ENCODE measurements around the gene PRR14.

Gene PRR14

GRCh38 chr16:30650369-30651123 is at the start of gene PRR14:
Gene PRR14, plus strand, starts transcription at chr16:30650960. Its CDS starts 686 bp downstream, at chr16:30651646.
- peak; percentile 99 for DNase-seq (ENCODE audit: low read depth, low spot score)

DNA sequence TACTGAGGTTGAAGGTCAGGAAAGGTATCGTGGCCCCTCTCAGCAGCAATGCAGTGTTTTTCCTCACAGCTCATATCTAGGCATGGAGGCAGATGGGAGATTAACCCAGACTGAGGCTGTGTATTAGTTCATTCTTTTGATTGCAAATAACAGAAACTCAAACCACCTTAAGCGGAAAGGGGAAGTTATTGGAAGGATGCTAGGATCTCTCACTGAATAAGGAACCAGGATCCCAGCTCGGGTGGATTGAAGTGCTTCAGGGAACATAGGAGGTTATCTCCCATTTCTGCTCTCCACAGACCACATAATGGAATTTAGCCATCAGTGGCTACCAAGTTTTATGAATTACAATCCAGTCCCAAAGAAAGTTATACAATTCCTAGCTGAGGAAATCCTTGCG is 48.8 kb upstream of the PRR14 start:
- no peak for DNase-seq (ENCODE audit: low read depth, low spot score)

DNA sequence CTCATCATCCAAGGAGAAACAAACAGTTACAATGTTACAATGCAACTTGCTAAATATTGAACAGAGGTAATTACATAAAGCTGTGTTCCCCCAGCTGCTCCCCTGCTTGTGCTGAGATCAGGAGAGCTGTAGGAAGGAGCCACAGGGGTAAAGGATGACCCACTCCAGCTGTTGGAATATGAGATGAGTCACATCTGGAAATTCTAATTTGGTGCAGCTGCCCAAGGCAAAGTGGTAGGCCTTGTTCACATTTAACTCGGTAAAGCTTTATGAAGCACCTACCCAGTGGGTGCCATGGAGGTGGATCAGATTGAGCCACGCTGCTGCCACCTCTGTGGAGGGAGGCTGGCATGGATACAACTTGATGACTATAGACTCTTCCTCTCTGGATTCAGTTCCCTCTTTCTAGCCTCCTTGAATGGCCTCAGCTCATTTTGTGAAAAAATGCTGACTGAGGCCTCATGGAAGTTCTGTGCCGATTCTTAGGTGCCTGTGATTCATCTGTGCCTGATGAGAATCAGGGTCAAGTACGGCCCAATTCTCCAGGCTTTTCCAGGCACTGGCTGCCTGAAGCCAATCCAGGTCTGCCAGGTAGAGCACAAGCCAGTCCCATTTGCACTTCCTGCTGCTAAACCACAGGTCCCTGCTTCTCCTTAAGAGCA is 48.0 kb upstream of the PRR14 start:
- DNase-seq (ENCODE audit: low read depth, low spot score), result no peak

- DNase-seq (ENCODE audit: low read depth, low spot score), result no peak
These were observed 46.8 kb upstream of the PRR14 start for GRCh38 chr16:30603945-30604315.

GRCh38 chr16:30604316-30604947 is 46.3 kb upstream of the PRR14 start:
- DNase-seq (ENCODE audit: low read depth, low spot score), result no peak

GRCh38 chr16:30605158-30605557 is 45.6 kb upstream of the PRR14 start:
- no peak for DNase-seq (ENCODE audit: low read depth, low spot score)

DNA sequence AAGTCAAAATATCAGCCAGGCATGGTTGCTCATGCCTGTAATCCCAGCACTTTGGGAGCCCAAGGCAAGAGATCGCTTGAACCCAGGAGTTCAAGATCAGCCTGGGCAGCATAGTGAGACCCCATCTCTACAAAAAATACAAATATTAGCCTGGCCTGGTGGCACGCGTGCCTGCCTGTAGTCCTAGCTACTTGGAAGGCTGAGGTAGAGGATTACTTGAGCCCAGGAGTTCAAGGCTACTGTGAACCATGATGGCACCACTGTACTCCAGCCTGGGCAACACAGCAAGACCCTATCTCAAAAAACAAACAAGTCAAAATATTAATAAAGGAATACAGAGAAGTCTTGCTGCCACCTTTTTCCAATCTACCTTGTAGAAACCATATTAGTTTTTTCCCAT is 44.8 kb upstream of the PRR14 start:
- no peak for DNase-seq (ENCODE audit: low read depth, low spot score)

DNA sequence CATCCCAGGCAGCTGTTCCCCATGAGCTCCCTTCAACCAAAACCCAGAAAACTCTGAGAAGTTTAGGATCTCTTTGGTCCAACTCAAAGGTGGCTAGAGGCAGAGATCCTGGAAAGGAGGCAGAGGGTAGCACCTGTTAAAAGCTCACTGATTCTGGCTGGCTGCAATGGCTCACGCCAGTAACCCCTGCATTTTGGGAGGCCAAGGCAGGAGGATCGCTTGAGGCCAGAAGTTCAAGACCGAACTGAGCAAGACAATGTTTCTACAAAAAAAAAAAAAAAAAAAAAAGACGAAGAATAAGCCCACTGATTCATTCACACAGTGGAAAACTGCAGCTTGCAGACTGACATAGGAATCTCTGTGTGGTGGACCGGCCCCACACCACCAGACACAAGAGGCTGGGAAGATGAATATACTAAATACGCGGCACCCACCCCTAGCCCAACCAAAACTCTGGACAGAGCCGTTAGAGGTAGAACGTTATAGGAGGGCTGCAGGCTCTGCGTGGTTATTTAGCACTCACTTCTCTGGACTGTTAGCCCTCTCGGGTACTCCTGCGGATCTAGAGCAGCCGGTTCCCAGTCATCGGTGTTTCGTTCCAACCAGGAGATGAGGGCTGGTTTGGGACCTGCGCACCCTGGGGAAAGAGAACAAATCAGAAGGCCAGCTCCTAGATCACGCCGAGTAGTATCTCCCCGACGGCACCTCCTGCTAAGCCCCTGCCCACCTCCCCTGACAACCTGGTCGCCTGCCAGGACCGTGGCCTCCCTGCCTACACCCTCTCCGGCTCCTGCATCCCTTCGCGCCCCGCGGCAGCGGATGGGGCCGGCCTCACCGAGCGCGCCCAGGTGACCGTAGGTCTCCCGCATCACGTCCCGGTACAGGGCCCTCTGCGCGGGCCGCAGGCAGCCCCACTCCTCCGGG is 41.5 kb upstream of the PRR14 start:
- no peak for DNase-seq (ENCODE audit: low read depth, low spot score)

DNA sequence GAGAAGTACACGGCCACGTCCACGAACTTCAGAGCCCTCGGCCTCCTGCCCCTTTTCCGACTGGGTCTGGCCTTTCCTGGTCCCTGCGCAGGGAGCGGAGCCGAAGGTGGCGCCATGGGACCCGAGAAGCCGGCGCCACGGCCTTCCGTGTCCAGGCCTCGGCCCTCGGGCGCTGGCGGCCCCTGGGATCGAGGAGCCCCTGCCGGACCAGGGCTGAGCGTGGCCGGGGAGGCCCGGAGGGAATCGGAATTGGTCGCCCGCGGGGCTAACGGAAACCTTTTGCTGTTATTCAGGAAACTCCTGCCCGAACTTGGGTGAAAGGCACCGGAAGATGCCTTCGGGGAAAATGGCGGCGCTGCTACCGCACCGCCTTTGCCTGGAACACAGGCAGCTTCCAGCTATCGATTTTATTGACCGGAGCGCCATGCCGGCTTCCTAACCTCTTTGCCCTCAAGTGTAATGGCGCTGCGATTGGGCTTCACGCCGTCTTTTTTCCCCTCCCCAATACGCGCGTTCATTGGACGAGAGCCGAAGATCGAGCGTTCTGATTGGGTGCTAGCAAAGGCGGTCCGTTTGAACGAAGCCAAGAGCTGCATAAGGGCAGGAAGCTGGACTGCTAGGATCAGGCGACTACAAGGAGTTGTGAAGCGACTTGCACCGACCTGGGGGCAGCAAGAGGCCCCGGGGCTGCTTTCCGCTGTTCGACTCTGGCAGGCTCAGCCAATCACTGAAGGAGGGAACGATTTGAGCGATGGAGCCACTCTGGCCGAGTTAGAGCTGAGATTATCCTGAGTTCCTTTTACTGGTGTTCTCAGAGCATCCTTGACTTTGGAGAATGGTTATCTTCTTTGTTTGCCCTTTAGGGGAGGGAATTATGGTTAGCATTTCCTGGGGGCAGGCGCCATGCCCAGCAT is 40.6 kb upstream of the PRR14 start, which contains the start of gene ZNF689:
Gene ZNF689, minus strand, starts transcription at position 464 of the 914 bp plus-strand sequence. Its CDS starts 348 bp downstream, at position 116.
- DNase-seq (ENCODE audit: low read depth, low spot score), result peak; percentile 91

DNA sequence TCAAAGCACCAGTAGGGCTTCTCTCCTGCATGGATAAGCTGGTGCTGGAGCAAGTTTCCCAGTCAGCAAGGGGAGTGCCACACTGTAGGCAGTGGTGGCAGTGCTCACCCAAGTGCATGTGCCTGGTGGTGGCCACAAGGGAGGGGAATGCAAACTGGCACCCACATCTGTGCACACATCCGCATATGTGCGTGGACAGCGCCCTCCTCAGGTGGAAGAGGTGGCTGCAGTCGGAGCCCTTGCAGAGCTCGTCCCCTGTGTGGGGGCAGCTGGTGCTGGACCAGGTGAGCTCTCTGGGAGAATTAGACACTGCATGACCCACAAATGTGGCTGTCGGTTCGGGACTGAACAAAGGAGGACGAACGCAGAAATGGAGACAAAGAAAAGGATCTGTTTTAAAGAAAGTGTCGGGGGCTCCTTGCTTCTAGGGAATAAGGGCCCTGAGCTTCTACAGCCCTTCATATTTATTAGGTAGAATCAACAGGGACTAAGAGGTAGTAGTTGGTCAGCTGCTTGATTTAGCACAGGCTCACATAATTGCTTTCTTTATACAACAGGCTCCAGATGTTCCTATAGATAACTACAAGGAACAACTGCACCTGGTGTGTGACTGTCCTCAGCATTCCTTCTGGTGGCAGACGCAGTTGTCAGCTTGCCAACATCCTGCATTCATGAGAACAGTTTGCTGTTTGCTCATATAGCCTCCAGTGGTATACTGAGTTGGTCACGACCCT is 35.2 kb upstream of the PRR14 start:
- DNase-seq (ENCODE audit: low read depth, low spot score), result peak; percentile 45

- no peak for DNase-seq (ENCODE audit: low read depth, low spot score)
These were observed 31.6 kb upstream of the PRR14 start for GRCh38 chr16:30619202-30619601.

GRCh38 chr16:30619638-30620037 is 31.1 kb upstream of the PRR14 start:
- DNase-seq (ENCODE audit: low read depth, low spot score), result no peak

GRCh38 chr16:30620169-30620568 is 30.6 kb upstream of the PRR14 start:
- no peak for DNase-seq (ENCODE audit: low read depth, low spot score)

DNA sequence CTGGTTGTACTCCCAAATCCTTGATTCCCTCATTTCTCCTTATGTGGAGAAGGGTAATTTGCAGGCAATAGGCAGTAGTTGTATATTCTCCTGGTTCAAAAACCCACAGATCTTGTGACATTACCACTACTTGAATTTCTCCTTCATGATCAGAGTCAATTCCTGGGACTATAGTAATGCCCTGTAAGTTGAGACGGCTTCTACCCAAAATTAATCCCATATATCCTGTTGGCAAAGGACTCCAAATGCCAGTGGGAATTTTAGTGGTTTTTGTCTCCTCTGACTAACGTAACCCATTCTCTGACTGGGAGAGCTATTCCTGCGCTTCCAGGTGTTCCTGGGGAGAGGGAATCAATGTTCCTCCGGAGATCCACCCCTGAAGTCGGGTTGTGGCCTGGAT is 29.0 kb upstream of the PRR14 start:
- no peak for DNase-seq (ENCODE audit: low read depth, low spot score)

DNA sequence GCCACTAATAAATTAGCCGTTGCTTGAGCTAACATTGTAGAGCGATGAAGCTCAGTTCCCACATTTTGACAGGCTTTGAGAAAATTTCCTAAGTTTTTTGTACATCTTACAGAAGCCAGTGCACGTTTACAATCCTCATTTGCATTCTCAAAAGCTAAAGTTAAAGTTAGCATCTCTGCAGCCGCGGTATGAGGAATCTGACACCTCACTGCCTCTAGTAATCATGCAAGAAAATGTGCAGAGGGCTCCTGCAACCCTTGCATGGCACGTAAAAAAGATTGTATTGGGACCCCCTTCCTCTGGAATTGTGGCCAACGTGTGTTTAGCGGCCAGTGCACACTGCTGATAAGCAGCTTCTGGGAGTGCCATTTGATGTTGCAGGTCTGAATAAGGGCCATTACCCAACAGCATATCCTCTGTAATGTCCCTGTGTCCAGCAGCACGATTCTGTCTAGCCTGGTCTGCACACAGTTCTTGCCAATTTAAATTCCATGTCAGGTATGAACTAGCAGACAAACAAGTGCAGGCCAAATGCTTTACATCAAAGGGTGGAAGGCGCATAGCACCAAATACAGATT is 28.2 kb upstream of the PRR14 start:
- DNase-seq (ENCODE audit: low read depth, low spot score), result no peak

DNA sequence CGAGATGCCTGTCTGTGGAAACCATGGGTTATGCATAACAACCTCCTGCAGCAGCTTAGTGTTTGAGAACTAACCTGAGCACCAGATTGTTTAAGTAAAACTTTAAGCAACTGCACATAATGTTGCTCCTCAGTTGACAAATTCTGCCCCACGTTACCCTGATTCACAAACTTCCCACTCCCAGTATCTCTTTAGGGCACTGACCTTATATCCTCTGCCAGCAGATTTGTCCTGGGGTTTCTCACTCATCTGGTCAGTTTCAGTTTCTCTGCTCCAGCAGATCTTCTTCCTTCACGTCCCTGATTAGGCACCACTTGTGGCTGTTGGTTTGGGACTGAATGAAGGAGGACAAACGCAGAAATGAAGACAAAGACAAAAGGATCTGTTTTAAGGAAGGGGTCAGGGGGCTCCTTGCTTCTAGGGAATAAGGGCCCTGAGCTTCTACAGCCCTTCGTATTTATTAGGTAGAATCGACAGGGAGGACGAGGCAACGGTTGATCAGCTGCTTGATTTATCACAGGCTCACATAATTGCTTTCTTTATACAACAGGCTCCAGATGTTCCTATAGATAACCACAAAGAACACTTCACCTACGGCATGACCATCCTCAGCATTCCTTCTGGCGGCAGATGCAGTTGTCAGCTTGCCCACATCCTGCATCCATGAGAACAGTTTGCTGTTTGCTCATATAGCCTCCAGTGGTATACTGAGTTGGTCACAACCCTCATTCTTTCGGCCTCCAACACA is 27.1 kb upstream of the PRR14 start:
- DNase-seq (ENCODE audit: low read depth, low spot score), result no peak

- DNase-seq (ENCODE audit: low read depth, low spot score), result no peak
These were observed 24.5 kb upstream of the PRR14 start for GRCh38 chr16:30626236-30626635.

DNA sequence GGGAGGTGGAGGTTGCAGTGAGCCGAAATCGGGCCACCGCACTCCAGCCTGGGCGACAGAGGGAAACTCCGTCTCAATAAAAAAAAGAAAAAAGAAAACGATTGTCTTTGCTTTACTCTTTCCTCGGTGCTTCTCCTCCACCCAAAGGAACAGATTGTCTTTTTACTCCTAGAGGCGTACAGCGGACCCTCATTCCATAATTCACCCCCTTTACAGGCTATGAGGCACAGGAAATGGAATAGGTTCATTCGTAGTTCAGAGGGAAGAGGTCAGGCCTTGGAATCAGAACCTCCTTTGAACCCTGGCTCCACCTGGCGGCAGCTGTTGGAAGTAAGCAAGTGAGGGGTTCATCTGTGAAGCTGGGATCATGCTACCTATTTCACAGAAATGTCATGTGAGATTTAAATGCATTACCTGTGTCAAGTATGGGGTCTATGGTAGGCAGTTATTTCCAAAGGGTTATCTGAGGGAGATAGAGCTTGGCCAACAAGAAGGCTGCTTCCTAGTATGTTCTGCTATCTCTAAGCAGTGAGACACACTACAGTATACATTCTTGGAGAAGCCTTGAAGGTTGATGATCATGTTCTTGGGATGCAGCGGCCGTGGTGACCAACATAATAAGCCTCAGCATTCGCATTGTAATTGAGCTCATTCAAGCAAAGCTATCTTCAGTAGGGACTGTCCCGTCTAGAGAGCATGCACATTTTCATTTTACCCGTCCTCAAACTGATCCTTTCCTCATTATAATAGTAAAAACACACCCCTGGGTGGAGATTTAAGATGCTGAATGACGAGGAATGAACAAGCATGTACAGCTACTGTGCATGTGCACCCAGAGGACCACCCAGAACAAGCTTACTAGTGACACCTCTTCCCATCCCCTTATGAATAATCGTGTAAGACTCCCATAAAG is 21.9 kb upstream of the PRR14 start:
- DNase-seq (ENCODE audit: low read depth, low spot score), result peak; percentile 77
